ENCODE results near the gene FRMD3.

DNA sequence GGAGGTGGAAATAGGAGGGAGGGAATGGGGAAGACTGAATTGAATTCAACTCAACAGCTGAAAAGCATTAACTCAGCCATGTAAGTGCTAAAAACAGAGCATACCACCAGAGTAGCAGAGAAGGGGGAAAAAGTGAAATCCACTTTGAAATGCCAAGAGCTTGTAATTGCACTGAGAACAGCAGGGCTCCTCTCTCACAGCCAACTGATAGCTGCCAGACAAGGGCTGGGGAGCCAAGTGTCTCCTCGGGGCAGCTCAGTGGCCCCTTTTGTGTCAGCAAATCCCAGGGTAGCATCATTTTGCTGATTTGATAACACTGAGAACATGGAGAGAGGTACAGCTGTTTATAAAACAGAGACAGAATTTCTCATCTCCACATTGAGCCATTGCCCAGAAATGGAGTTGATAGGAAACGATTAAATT lies 182.5 kb downstream of the FRMD3 start:
- TF ChIP-seq POLR2A (IDR thresholded peaks at IDR 0.05) = no peak
- TF ChIP-seq, protein P1, sequence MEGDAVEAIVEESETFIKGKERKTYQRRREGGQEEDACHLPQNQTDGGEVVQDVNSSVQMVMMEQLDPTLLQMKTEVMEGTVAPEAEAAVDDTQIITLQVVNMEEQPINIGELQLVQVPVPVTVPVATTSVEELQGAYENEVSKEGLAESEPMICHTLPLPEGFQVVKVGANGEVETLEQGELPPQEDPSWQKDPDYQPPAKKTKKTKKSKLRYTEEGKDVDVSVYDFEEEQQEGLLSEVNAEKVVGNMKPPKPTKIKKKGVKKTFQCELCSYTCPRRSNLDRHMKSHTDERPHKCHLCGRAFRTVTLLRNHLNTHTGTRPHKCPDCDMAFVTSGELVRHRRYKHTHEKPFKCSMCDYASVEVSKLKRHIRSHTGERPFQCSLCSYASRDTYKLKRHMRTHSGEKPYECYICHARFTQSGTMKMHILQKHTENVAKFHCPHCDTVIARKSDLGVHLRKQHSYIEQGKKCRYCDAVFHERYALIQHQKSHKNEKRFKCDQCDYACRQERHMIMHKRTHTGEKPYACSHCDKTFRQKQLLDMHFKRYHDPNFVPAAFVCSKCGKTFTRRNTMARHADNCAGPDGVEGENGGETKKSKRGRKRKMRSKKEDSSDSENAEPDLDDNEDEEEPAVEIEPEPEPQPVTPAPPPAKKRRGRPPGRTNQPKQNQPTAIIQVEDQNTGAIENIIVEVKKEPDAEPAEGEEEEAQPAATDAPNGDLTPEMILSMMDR (IDR thresholded peaks at IDR 0.05) = no peak

Data from thyroid gland (tissue), 4 donors.